Activated CD4-positive, alpha-beta memory T cell treated with anti-CD3 and anti-CD28 coated beads, Interleukin-2, amount 10 ng/mL, durations not matched to agents 7 days and 5 days (primary cell): ENCODE data around the gene TXNIP. TPM values are rescaled to one million over a fixed set of nuclear protein-coding genes. Genes with fewer than 3 reads are reported as not detected.
"Not testable (repeated sequence)": the region's sequence is repeated elsewhere in the genome, so short reads cannot be mapped to it uniquely, and the experiment has no call there.

Experiments
- CTCF ChIA-PET: fragments of 350-600 bp; sonication (Branson Sonifier 250); formaldehyde crosslinking; loops from one replicate; lab custom pipeline; 2021; ENCODE audit warnings: antibody characterized with exemption, inconsistent platforms; lab: Charles Lee
- POLR2A ChIA-PET: fragments of 350-600 bp; sonication (Branson Sonifier 250); formaldehyde crosslinking; loops from one replicate; lab custom pipeline; 2021; ENCODE audit warnings: antibody characterized with exemption; lab: Charles Lee
- DNase-seq: peaks from one replicate; pipeline ENCODE4 v3.0.0-alpha.2; 2020
- H3K27ac Mint-ChIP-seq: one replicate; pipeline ENCODE4 v1.8.0; 2021; ENCODE audit warnings: mild to moderate bottlenecking, mixed read lengths
- H3K27me3 Mint-ChIP-seq: one replicate; pipeline ENCODE4 v1.8.0; 2021; ENCODE audit warnings: mixed read lengths
- H3K36me3 Mint-ChIP-seq: one replicate; pipeline ENCODE4 v1.8.0; 2021; ENCODE audit warnings: low read depth, mixed read lengths
- H3K4me1 Mint-ChIP-seq: one replicate; pipeline ENCODE4 v1.8.0; 2021; ENCODE audit warnings: mixed read lengths
- H3K4me3 Mint-ChIP-seq: one replicate; pipeline ENCODE4 v1.8.0; 2021; ENCODE audit warnings: mild to moderate bottlenecking, mixed read lengths
- H3K9me3 Mint-ChIP-seq: one replicate; pipeline ENCODE4 v1.8.0; 2021; ENCODE audit warnings: mixed read lengths
- total RNA-seq, 2 experiments: library from RNA; stranded (reverse); gene quantifications; one replicate each; pipeline ENCODE4 v1.2.3, GENCODE V29; 2021

Gene TXNIP, protein sequence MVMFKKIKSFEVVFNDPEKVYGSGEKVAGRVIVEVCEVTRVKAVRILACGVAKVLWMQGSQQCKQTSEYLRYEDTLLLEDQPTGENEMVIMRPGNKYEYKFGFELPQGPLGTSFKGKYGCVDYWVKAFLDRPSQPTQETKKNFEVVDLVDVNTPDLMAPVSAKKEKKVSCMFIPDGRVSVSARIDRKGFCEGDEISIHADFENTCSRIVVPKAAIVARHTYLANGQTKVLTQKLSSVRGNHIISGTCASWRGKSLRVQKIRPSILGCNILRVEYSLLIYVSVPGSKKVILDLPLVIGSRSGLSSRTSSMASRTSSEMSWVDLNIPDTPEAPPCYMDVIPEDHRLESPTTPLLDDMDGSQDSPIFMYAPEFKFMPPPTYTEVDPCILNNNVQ
- 100 to 1,000 TPM; 397 to 407 TPM for total RNA-seq

DNA sequence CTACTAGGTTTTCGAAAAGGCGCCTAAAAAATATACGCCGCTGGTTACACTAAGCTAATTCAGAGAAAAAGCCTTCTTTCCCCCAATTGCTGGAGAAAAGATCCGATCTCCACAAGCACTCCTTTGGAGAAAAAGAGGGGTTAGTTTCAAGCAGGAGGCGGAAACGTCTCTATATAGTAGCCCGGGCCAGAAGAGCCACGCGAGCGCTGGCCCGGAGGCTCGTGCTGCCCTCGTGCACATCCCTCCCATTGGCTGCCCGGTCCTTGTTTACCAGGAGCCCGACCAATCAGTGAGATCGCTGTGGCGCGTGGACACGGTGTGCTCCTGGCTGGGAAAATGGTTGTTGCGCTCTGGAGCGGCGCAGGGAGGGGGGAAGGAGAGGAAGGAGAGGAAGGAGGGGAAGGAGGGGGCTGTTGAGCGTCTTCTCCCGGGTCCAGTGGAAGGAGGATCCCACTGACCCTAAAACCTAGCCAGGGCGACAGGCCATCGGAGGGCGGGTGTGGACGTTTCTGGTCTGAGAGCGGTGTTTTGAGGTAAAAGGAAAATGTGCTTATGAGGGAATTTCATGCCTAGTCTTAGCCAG is at the start of gene TXNIP:
Gene TXNIP, minus strand, starts transcription at position 147 of the 583 bp plus-strand sequence. CDS start 313 bp downstream, outside the sequence.
- POLR2A ChIA-PET, result interaction anchor here (0.6 to 12.9 kb wide), 17 partner anchors 12 to 716 kb away, joined by 3 to 582 read pairs (median 4); partner anchors contain the start of genes ANKRD34A, LIX1L, PIAS3 and POLR3GL
- H3K27ac Mint-ChIP-seq, result peak within 1 kb of the TSS; percentile 97
- H3K9me3 Mint-ChIP-seq, result no peaks in the 10 kb centered on the region
- H3K4me3 Mint-ChIP-seq, result peak within 1 kb of the TSS; percentile 93
- peak; percentile 96 for DNase-seq
- CTCF ChIA-PET, result interaction anchor here (0.9 to 13.8 kb wide), 8 partner anchors 8 to 151 kb away, joined by 3 to 177 read pairs (median 4); partner anchors contain the start of genes ANKRD34A, LIX1L, NUDT17 and POLR3GL
- H3K36me3 Mint-ChIP-seq, result peaks cover 50% of the 10 kb centered on the region
- H3K4me1 Mint-ChIP-seq, result peaks cover 63% of the 10 kb centered on the region
- H3K27me3 Mint-ChIP-seq, result no peaks in the 10 kb centered on the region

DNA sequence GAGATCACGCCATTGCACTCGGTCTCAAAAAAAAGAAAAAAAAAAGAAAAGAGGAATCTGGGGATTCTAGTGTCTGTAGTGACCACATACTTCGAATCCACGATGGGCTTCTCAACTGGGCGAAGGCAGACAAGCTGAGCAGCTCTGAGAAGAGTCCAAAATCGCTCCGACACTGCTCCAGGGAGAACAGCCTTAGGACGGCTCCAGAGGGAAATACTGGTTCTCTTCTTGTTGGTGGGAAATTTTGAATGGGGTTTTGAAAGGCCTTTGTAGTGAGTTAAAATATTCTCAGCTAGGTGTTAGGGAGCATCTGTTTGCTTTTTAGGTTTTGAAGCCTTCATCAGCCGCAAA is 43.4 kb upstream of the TXNIP start:
- DNase-seq, result no peak
- CTCF ChIA-PET, result interaction anchor here (1.1 to 5.5 kb wide), 4 partner anchors 11 to 130 kb away, joined by 4 to 47 read pairs (median 10); partner anchors contain the start of gene ITGA10
- Mint-ChIP-seq H3K4me3 (peak overlapping the region; percentile 90), H3K4me1 (peaks cover 37% of the 10 kb centered on the region), H3K9me3 (no peaks in the 10 kb centered on the region), H3K36me3 (peaks cover 6% of the 10 kb centered on the region), H3K27me3 (peaks cover 7% of the 10 kb centered on the region), H3K27ac (no peak overlapping the region)
- POLR2A ChIA-PET, result interaction anchor here (0.6 to 10.5 kb wide), 7 partner anchors 10 to 194 kb away, joined by 3 to 267 read pairs (median 4); partner anchors contain the start of genes LIX1L and NUDT17

DNA sequence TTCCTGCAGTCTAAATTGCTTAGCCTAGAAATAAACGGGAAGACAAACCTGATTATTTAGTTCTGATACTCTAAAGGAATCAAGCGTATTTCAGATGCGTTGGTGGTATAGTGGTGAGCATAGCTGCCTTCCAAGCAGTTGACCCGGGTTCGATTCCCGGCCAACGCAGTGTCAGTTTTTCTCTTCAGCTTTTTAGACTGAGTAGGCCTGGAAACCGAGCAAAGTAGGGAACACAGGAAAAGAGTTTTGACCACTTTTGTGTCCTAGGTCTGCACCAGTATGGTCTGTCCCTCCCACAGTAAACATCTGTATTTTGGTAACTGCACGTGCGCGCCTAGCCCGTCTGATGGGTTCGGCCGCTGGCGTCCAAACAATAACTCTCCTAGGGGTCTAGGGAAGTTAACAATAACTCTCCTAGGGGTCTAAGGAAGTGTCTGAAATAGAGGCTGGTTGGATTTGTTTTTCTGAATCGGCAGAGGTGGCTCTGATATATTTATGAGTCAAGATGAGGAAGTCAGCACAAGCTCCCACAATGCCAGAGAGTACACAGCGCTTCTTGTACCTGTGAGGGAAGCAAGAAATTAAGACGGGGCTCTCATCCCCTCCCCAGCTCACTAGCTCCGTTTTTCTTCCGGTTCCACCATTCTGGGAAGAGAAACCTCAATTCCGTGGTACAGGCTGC is 40.7 kb upstream of the TXNIP start:
- peak; percentile 85 for DNase-seq
- Mint-ChIP-seq H3K36me3 (peaks cover 6% of the 10 kb centered on the region), H3K4me3 (peak overlapping the region; percentile 90), H3K27ac (peak overlapping the region; percentile 93), H3K27me3 (peaks cover 7% of the 10 kb centered on the region), H3K4me1 (peaks cover 51% of the 10 kb centered on the region), H3K9me3 (no peaks in the 10 kb centered on the region)
- ChIA-PET CTCF (interaction anchor here (0.7 to 5.5 kb wide), 9 partner anchors 14 to 192 kb away, joined by 3 to 47 read pairs (median 3); partner anchors contain the start of genes ANKRD34A, NUDT17, PIAS3 and POLR3GL), POLR2A (interaction anchor here (0.9 to 10.5 kb wide), 14 partner anchors 13 to 756 kb away, joined by 3 to 267 read pairs (median 16); partner anchors contain the start of genes ANKRD34A, LIX1L, NUDT17 and PEX11B)

DNA sequence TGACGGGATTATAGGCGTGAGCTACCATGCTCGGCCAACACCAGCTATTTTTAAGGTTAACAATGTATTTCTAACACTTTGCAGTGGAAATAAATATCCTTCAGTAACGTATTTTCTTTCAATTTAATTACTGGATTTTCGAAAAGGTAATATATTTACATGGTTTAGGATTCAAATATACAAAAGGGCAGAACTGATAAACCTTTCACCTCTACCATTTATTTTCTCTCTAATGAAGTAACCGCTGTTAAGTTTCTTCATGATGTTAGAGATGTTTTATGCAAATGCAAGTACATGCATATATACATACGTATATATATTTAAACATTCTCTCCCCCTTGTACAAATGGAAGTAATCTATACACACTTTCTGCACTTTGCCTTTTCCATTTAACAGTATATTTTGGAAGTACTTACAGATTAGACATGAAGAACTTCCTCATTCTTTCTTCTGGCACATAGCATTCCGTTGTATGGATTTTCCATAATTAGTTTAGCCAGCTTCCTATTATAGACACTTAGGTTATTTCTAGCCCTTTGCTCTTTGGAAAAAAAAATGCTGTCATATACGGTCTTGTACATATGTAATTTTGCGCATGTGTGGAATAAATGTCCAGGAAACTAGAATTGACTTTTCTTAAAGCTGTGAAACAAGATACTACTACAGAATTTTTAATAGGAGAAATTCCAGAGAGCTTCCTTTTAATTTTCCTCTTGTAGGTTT is 40.0 kb upstream of the TXNIP start:
- H3K27me3 Mint-ChIP-seq, result peaks cover 10% of the 10 kb centered on the region
- peak overlapping the region; percentile 93 for H3K27ac Mint-ChIP-seq
- peaks cover 51% of the 10 kb centered on the region for H3K4me1 Mint-ChIP-seq
- H3K36me3 Mint-ChIP-seq, result peaks cover 6% of the 10 kb centered on the region
- H3K4me3 Mint-ChIP-seq, result peak overlapping the region; percentile 90
- no peak for DNase-seq
- ChIA-PET POLR2A (interaction anchor here (2.4 to 10.5 kb wide), 11 partner anchors 13 to 212 kb away, joined by 5 to 267 read pairs (median 20); partner anchors contain the start of genes ANKRD34A, LIX1L, NUDT17 and PEX11B), CTCF (interaction anchor here (0.7 to 5.5 kb wide), 9 partner anchors 9 to 178 kb away, joined by 3 to 47 read pairs (median 3); partner anchors contain the start of genes ANKRD34A, LIX1L, PIAS3 and POLR3GL)
- no peaks in the 10 kb centered on the region for H3K9me3 Mint-ChIP-seq

DNA sequence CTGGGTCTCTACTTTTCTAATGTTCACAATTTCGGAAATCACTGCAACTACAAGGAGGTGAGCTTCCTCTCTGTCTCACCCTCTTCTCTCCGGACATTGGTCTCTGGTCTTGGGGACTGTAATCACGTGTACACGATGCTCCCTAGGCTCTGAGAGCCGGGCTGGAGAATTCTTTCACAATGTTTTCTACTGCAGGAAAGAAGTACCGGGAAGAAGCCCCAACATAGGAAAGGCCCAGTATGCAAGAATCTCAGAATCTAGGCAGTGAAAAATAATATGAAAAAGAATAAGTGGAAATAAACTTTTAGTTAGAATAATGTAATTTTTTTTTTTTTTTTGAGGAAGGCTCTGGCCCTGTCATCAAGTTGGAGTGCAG is 38.7 kb upstream of the TXNIP start:
- Mint-ChIP-seq H3K36me3 (peaks cover 6% of the 10 kb centered on the region), H3K4me3 (peak overlapping the region; percentile 90), H3K27ac (peak overlapping the region; percentile 93), H3K9me3 (no peaks in the 10 kb centered on the region), H3K27me3 (peaks cover 11% of the 10 kb centered on the region), H3K4me1 (peaks cover 51% of the 10 kb centered on the region)
- CTCF ChIA-PET, result interaction anchor here (0.8 to 5.5 kb wide), 11 partner anchors 8 to 190 kb away, joined by 3 to 47 read pairs (median 3); partner anchors contain the start of genes ANKRD34A, LIX1L, NUDT17 and PIAS3
- DNase-seq, result no peak
- POLR2A ChIA-PET, result interaction anchor here (0.7 to 10.5 kb wide), 9 partner anchors 9 to 190 kb away, joined by 3 to 267 read pairs (median 12); partner anchors contain the start of genes ANKRD34A, NUDT17, PEX11B and POLR3GL

DNA sequence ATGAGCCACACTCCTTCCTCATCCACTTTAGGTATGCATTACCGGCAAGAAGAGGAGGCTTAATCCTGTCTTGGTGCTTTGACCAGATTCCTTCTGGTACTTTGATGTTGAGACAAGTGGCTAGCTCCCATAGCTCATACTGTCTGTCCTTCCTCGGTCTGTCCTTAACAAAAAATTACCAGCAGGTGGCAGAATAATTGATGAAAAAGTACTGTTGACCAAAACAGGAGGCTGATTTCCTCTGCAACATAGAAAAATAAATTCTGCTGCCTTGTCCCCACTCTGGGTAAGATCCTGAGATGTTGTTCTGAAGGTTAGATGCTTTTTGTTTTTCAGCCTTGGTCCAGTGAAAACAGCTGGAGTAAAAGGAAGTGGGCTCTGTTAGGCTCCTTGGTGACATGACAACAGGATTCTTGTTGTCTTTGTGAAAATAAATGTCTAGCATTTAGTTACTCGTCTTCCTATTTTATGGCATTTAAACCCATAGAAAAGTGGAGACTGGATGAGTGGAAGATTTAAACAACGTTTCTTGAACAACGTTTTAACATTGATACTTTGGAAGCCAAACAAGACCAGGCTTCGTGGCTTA is 36.3 kb upstream of the TXNIP start:
- no peak overlapping the region for H3K4me3 Mint-ChIP-seq
- H3K36me3 Mint-ChIP-seq, result peaks cover 6% of the 10 kb centered on the region
- DNase-seq, result no peak
- ChIA-PET CTCF (interaction anchor here (0.7 to 3.3 kb wide), 21 partner anchors 11 to 189 kb away, joined by 3 to 23 read pairs (median 4); partner anchors contain the start of genes ANKRD34A, ANKRD35, HJV and NUDT17), POLR2A (interaction anchor here (1.8 to 10.5 kb wide), 2 partner anchors 17 to 53 kb away, joined by 6 to 267 read pairs; no protein-coding TSS in a partner anchor)
- peaks cover 39% of the 10 kb centered on the region for H3K4me1 Mint-ChIP-seq
- peaks cover 6% of the 10 kb centered on the region for H3K27me3 Mint-ChIP-seq
- H3K9me3 Mint-ChIP-seq, result no peaks in the 10 kb centered on the region
- H3K27ac Mint-ChIP-seq, result no peak overlapping the region

DNA sequence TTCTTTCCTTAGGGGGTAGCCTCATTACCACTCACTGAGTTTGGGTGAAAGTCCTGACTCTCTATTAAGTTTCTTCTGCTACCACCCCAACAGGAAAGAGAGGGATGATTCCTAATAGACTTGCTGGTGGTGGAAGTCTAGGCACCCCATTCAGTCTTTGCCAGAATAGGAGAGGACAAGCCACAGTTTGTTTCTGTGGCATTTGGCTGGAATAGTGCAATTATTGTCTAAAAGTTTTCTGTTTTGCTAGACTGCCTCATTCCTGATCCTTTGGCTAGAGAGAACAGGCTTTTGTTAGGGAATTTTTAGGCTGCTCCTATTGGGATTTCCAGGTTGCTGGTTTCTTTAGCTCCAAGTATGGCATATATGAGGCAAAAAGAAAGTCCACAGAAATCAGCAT is 35.1 kb upstream of the TXNIP start:
- DNase-seq, result no peak
- POLR2A ChIA-PET, result interaction anchor here (0.8 to 10.5 kb wide), 4 partner anchors 18 to 74 kb away, joined by 3 to 267 read pairs (median 4); partner anchors contain the start of genes ANKRD34A and POLR3GL
- H3K9me3 Mint-ChIP-seq, result no peaks in the 10 kb centered on the region

DNA sequence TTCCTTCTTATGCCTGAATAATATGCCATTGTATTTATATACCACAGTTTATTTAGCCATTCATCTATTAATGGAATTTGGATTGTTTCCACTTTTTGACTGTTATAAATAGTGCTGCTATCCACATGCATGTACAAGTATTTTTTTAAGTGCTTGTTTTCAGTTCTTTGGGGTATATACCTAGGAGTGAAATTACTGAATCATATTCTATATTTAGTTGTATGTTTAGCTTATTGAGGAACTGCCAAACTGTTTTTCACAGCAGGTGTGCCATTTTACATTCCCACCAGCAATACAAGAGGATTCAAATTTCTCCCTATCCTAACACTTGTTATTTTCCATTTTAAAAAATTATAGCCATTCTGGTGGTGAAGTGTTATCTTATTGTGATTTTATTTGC is 32.7 kb upstream of the TXNIP start:
- peaks cover 14% of the 10 kb centered on the region for H3K4me1 Mint-ChIP-seq
- H3K36me3 Mint-ChIP-seq, result no peaks in the 10 kb centered on the region
- POLR2A ChIA-PET, result no interaction called here
- no peak overlapping the region for H3K4me3 Mint-ChIP-seq
- H3K27me3 Mint-ChIP-seq, result peaks cover 21% of the 10 kb centered on the region
- H3K27ac Mint-ChIP-seq, result no peak overlapping the region
- H3K9me3 Mint-ChIP-seq, result no peaks in the 10 kb centered on the region
- no peak for DNase-seq
- CTCF ChIA-PET, result interaction anchor here (0.7 kb wide), 1 partner anchor 49 kb away, joined by 3 read pairs; no protein-coding TSS in a partner anchor

More for the DNA sequence above, 35.1 kb upstream of the TXNIP start:
- Mint-ChIP-seq H3K27me3 (peaks cover 8% of the 10 kb centered on the region), H3K4me3 (no peak overlapping the region), H3K27ac (no peak overlapping the region), H3K36me3 (peaks cover 6% of the 10 kb centered on the region), H3K4me1 (peaks cover 28% of the 10 kb centered on the region)
- CTCF ChIA-PET, result interaction anchor here (0.8 to 3.3 kb wide), 10 partner anchors 11 to 186 kb away, joined by 3 to 23 read pairs (median 6); partner anchors contain the start of genes HJV, NUDT17 and PIAS3

DNA sequence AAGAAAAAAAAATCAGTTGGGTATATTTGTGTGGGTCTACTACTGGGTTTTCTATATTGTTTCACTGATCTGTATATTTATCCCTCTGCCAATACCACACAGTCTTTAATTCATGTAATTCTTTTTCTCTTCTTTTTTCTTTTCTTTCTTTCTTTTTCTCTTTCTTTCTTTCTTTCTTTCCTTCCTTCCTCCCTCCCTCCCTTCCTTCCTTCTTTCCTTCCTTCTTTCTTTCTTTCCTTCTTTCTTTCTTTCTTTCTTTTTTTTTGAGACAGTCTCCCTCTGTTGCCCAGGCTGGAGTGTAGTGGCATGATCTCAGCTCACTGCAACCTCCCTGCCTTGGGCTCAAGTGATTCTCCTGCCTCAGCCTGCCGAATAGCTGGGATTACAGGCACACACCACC is 30.3 kb upstream of the TXNIP start:
- POLR2A ChIA-PET, result interaction anchor here (0.6 to 1.8 kb wide), 3 partner anchors 25 to 77 kb away, joined by 3 to 5 read pairs (median 4); no protein-coding TSS in a partner anchor

DNA sequence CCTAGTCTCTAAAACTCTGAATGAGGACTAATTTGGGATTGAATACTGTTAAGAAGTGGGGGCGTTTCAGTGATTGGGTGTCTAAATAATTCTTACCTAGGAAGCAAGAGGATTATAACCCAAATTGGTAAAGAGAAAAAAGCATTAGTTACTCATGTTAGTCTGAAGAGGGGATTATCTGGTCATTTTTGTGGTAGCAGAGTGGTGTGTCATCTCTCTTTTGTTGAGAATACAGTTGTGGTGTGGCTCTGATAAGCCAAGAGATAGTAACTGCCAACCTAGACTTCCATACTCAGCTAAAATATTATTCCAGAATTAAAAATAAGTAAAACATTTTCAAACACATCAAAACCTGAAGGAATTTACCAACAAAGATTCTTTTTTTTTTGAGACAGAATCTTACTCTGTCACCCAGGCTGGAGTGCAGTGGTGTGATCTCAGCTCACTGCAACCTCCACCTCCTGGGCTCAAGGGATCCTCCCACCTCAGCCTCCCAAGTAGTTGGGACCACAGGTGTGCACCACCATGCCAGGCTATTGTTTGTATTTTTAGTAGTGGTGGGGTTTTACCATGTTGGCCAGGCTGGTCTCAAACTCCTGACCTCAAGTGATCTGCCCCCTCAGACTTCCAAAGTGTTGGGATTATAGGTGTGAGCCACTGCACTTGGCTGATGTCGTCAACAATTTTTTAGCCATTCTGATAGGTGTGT is 29.6 kb upstream of the TXNIP start:
- H3K27ac Mint-ChIP-seq, H3K4me3 Mint-ChIP-seq, H3K9me3 Mint-ChIP-seq, H3K4me1 Mint-ChIP-seq, DNase-seq, H3K36me3 Mint-ChIP-seq: not testable (repeated sequence)
- peaks cover 40% of the 10 kb centered on the region for H3K27me3 Mint-ChIP-seq
- ChIA-PET CTCF (interaction anchor here (1.6 kb wide), 1 partner anchor 14 kb away, joined by 3 read pairs; no protein-coding TSS in a partner anchor), POLR2A (interaction anchor here (0.6 to 1.8 kb wide), 3 partner anchors 26 to 166 kb away, joined by 3 to 5 read pairs (median 3); no protein-coding TSS in a partner anchor)

More for the DNA sequence above, 30.3 kb upstream of the TXNIP start:
- H3K36me3 Mint-ChIP-seq, H3K4me1 Mint-ChIP-seq, H3K27ac Mint-ChIP-seq, H3K4me3 Mint-ChIP-seq, H3K9me3 Mint-ChIP-seq, DNase-seq: not testable (repeated sequence)
- CTCF ChIA-PET, result interaction anchor here (1.6 kb wide), 1 partner anchor 15 kb away, joined by 3 read pairs; no protein-coding TSS in a partner anchor
- peaks cover 33% of the 10 kb centered on the region for H3K27me3 Mint-ChIP-seq
